Natural killer cell treated with Interleukin-12 subunit alpha and Interleukin-12 subunit beta and Interleukin-15 and Interleukin-18, amount 100 ng/mL, for 72 hours (primary cell): ENCODE measurements around the gene GIMAP4. TPM values are rescaled to one million over a fixed set of nuclear protein-coding genes. Genes with fewer than 3 reads are reported as not detected.
"Not testable (repeated sequence)": the region's sequence is repeated elsewhere in the genome, so short reads cannot be mapped to it uniquely, and the experiment has no call there.

Experiments
- ATAC-seq, 2 donors: fragments of 150-1000 bp; cut with Tn5 transposase in 1 of 2; sonication (Bioruptor Pico), chemical (Tn5 transposase) in 1 of 2; 2 replicates each; pipeline ENCODE4 v1.10.0; 2021
- DNase-seq: peaks from one replicate; pipeline ENCODE4 v3.0.0; 2022; ENCODE audit warnings: low spot score
- H3K27ac Mint-ChIP-seq, 2 donors: 1 replicate in 1 of 2; 2 replicates in 1 of 2; pipeline ENCODE4 v1.8.0; 2022; ENCODE audit warnings: mixed read lengths in 2 of 2, mild to moderate bottlenecking in 1 of 2, moderate library complexity in 1 of 2
- H3K27me3 Mint-ChIP-seq, 2 donors: 1 replicate in 1 of 2; 2 replicates in 1 of 2; pipeline ENCODE4 v1.8.0; 2022; ENCODE audit warnings: mixed read lengths in 2 of 2
- H3K36me3 Mint-ChIP-seq: one replicate; pipeline ENCODE4 v1.8.0; 2022; ENCODE audit warnings: mixed read lengths
- H3K4me1 Mint-ChIP-seq, 2 donors: 1 replicate in 1 of 2; 2 replicates in 1 of 2; pipeline ENCODE4 v1.8.0; 2022; ENCODE audit warnings: low read depth in 2 of 2, mixed read lengths in 2 of 2, mild to moderate bottlenecking in 1 of 2
- H3K4me3 Mint-ChIP-seq: one replicate; pipeline ENCODE4 v1.8.0; 2022; ENCODE audit warnings: mixed read lengths
- H3K9me3 Mint-ChIP-seq: 2 replicates; pipeline ENCODE4 v1.8.0; 2022; ENCODE audit warnings: mixed read lengths
- total RNA-seq, 2 donors: library from RNA; stranded (reverse); gene quantifications; one replicate each; pipeline ENCODE4 v1.2.3, GENCODE V29; 2022

GIMAP4 gene
- 100 to 1,000 TPM in 1 of 2 donors, 10 to 100 TPM in 1; 83.6 to 245 TPM for total RNA-seq

DNA sequence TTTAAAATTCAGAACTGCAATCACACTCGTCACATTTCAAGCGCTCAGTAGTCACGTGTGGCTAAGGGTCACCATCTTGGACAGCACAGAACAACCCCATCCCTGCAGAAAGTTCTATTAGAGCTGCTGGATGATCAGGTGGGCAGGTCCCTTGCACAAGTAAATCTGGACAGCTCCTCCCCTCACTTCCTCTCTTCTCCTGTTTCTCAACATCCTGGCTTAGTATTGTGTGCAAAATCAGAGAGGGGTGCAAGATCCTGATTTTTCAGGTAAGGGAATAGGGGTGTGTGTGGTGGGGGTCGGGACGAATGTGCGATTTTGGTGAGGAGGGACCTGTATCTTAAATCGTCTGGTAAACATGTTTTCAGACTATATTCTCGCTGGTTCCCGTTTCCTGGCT is at the start of gene GIMAP4:
GIMAP4 (plus strand) TSS at position 222 of the 400 bp plus-strand sequence. CDS start 2,512 bp downstream, outside the sequence.
- no peaks in the 10 kb centered on the region for H3K27me3 Mint-ChIP-seq
- peaks cover 65 to 66% of the 10 kb centered on the region in 2 donors for H3K4me1 Mint-ChIP-seq
- ATAC-seq (peak; percentile 68 to 73), DNase-seq (peak; percentile 70)
- H3K4me3 Mint-ChIP-seq, result peak within 1 kb of the TSS; percentile 93
- H3K9me3 Mint-ChIP-seq, result peaks cover 4% of the 10 kb centered on the region
- H3K36me3 Mint-ChIP-seq, result peaks cover 74% of the 10 kb centered on the region
- peak within 1 kb of the TSS; percentile 96 to 99 for H3K27ac Mint-ChIP-seq

DNA sequence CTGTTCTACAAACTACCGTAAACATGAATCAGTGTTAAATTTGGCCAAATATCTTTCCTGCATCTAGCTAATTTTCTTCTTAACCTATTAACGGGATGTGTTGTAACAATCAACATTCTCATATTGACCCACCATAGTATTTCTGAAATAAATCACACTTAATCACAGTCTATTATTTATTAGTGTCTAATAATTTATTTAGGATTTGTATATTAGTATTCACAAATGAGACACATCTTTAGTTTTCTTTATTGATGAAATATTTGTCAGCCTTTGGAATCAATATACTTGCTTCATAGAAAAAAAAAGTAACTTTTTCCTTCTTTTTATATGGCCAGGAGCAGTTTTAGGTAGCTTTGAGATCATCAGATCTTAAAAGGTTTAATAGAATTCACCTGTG is 47.9 kb upstream of the GIMAP4 start:
- Mint-ChIP-seq H3K9me3 (peaks cover 4% of the 10 kb centered on the region), H3K4me3 (peak overlapping the region; percentile 98), H3K4me1 (peaks cover 30 to 43% of the 10 kb centered on the region in 2 donors), H3K27me3 (no peaks in the 10 kb centered on the region), H3K27ac (peak overlapping the region; percentile 91 to 93), H3K36me3 (peaks cover 42% of the 10 kb centered on the region)
- ATAC-seq, result no peak
- no peak for DNase-seq

DNA sequence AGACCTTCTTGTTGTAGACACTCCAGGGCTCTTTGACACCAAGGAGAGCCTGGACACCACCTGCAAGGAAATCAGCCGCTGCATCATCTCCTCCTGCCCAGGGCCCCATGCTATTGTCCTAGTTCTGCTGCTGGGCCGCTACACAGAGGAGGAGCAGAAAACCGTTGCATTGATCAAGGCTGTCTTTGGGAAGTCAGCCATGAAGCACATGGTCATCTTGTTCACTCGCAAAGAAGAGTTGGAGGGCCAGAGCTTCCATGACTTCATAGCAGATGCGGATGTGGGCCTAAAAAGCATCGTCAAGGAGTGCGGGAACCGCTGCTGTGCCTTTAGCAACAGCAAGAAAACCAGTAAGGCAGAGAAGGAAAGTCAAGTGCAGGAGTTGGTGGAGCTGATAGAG is 47.0 kb upstream of the GIMAP4 start:
- Mint-ChIP-seq H3K27me3 (no peaks in the 10 kb centered on the region), H3K4me1 (peaks cover 28 to 39% of the 10 kb centered on the region in 2 donors), H3K4me3 (peak overlapping the region; percentile 98), H3K9me3 (peaks cover 7% of the 10 kb centered on the region), H3K27ac (peak overlapping the region; percentile 91 to 93), H3K36me3 (peaks cover 49% of the 10 kb centered on the region)
- ATAC-seq, result peak in 1 of 2 donors; percentile 45
- DNase-seq, result no peak

DNA sequence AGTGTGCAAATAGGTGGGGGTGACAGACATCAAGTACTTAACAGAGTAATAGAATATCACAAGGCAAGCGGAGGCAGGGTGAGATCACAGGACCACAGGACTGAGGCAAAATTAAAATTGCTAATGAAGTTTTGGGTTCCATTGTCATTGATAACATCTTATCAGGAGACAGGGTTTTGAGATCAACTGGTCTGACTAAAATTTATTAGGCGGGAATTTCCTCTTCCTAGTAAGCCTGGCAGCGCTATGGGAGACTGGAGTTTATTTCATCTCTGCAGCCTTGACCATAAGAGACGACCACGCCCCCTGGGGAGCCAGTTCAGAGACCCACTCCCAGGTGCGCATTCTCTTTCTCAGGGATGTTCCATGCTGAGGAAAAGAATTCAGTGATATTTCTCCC is 44.3 kb upstream of the GIMAP4 start:
- H3K27ac Mint-ChIP-seq, result peak overlapping the region in 1 of 2 donors; percentile 64
- not testable (repeated sequence) for H3K4me3 Mint-ChIP-seq, H3K9me3 Mint-ChIP-seq, DNase-seq, ATAC-seq, H3K27me3 Mint-ChIP-seq
- H3K36me3 Mint-ChIP-seq, result peaks cover 57% of the 10 kb centered on the region
- peaks cover 21 to 33% of the 10 kb centered on the region in 2 donors for H3K4me1 Mint-ChIP-seq

DNA sequence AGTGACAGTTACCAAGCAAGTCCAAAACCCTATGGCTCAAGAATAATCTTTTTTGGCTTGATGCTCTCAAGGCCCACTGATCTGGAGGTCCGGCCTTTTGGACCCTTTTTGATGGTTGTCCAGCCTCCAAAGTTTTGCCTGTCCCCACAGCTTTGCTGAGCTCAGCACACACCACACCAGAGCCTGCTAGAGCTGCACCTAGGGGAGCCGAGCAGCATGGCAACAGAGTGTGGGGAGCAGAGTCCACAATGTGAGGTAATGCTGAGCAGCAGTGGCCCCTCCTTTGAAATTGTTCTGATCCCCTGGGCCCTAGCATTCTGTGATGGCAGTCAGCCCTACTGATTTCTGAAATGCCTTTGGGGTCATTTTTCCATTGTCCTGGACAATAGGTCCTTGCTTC is 43.2 kb upstream of the GIMAP4 start:
- Mint-ChIP-seq H3K4me3 (no peak overlapping the region), H3K9me3 (peaks cover 17% of the 10 kb centered on the region), H3K36me3 (peaks cover 59% of the 10 kb centered on the region), H3K27ac (peak overlapping the region in 1 of 2 donors; percentile 61), H3K4me1 (peaks cover 12 to 25% of the 10 kb centered on the region in 2 donors), H3K27me3 (no peaks in the 10 kb centered on the region)
- ATAC-seq (no peak), DNase-seq (no peak)

DNA sequence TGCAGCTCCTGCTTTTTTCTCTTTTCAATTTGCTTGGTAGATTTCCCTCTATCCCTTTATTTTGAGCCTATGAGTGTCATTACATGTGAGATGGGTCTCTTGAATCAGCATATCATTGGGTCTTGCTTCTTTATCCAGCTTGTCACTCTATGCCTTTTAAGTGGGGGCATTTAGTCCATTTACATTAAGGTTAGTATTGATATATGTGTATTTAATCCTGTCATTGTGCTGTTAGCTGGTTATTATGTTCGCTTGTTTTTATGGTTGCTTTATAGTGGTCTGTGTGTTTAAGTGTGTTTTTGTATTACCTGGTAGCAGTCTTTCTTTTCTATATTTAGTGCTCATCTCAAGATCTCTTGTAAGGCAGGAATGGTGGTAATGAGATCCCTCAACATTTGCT is 35.5 kb upstream of the GIMAP4 start:
- Mint-ChIP-seq H3K4me1 (peaks cover 5 to 14% of the 10 kb centered on the region in 2 donors), H3K4me3 (no peak overlapping the region), H3K27ac (peak overlapping the region in 1 of 2 donors; percentile 43), H3K36me3 (peaks cover 75% of the 10 kb centered on the region), H3K9me3 (peaks cover 39% of the 10 kb centered on the region), H3K27me3 (no peaks in the 10 kb centered on the region)
- DNase-seq (no peak), ATAC-seq (no peak)

DNA sequence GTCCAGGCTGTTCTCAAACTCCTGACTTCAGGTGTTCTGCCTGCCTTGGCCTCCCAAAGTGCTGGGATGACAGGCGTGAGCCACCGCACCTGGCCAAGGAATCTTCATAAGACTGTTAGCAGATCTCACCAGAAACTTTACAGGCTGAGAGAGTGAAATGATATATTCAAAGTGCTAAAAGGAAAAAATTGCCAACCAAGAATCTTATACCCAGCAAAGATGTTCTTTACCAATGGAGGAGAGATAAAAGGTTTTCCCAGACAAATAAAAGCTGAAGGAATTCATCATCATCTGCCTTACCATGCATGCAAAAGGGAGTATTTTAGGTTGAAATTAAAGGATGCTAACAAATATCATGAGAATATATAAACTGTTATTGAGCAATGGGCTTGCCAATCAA is 28.9 kb upstream of the GIMAP4 start:
- Mint-ChIP-seq H3K27ac (no peak overlapping the region), H3K9me3 (peaks cover 11% of the 10 kb centered on the region), H3K27me3 (no peaks in the 10 kb centered on the region), H3K4me1 (peaks cover 2 to 3% of the 10 kb centered on the region in 2 donors), H3K36me3 (peaks cover 62% of the 10 kb centered on the region), H3K4me3 (no peak overlapping the region)
- ATAC-seq (no peak), DNase-seq (no peak)

DNA sequence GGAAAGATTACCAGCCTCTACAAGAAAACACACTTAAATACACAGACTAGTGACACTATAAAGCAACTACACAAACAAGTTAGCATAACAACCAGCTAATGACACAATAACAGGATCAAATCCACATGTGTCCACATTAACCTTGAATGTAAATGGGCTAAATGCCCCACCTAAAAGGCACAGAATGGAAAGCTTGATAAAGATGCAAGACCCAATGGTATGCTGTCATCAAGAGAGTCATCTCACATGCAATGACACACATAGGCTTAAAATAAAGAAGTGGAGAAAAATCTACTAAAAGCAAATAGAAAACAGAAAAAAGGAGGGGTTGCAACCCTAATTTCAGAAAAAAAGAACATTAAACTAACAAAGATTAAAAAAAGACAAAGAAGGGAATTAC is 14.0 kb upstream of the GIMAP4 start:
- H3K27ac Mint-ChIP-seq, result peak overlapping the region; percentile 39 to 94
- peaks cover 21% of the 10 kb centered on the region for H3K9me3 Mint-ChIP-seq
- peak overlapping the region; percentile 5 for H3K4me3 Mint-ChIP-seq
- ATAC-seq (no peak), DNase-seq (no peak)
- peaks cover 63% of the 10 kb centered on the region for H3K36me3 Mint-ChIP-seq
- H3K4me1 Mint-ChIP-seq, result peaks cover 40 to 55% of the 10 kb centered on the region in 2 donors
- H3K27me3 Mint-ChIP-seq, result no peaks in the 10 kb centered on the region

DNA sequence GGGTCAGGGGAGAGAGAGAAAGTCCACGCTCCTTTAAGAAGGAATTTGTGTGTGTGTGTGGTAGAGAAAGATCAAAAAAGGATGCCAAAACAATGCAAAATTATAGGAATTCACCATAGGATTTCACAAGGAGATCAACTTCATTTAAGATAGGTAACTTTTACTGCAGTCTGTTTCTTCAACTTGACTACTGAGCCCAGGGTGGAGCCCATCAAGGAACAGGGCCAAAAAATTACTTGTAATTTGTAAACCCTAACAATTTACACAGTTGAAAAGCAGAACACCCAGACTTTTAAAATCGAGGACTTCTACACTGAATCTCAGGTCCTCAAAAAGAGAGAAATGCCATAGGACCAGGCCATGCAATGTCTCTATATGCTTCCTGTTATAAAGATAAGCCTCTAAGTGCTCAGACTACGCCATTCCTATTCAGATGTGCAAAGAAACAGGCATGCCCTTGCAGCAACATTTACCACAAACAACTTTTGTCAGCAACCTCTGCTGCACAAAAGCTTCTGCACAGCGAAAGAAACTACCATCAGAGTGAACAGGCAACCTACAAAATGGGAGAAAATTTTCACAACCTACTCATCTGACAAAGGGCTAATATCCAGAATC is 10.6 kb upstream of the GIMAP4 start:
- ATAC-seq (peak; percentile 87 to 95), DNase-seq (peak; percentile 62)
- H3K4me3 Mint-ChIP-seq, result peak overlapping the region; percentile 92
- peaks cover 47 to 53% of the 10 kb centered on the region in 2 donors for H3K4me1 Mint-ChIP-seq
- H3K27ac Mint-ChIP-seq, result peak overlapping the region; percentile 93 to 94
- peaks cover 83% of the 10 kb centered on the region for H3K36me3 Mint-ChIP-seq
- no peaks in the 10 kb centered on the region for H3K27me3 Mint-ChIP-seq
- H3K9me3 Mint-ChIP-seq, result peaks cover 23% of the 10 kb centered on the region

DNA sequence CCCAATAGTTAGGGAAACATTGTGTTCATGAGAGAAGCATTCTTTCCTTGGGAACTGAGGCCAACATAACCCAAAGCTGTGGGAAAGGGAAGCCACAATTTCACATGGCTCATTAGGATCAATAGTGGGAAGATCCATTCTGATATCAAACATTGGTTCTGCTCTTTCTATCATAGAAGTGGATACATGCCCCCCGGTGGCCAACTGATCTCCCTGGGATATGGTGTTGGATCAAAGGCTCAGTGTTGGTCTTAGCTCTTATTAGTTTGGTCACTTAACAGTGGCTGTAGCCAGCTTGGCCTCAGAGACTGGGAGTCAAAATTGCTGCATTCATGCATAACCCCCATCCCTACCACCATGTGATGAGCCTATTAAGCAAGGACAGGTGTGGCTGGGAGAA is 6.7 kb upstream of the GIMAP4 start:
- H3K4me1 Mint-ChIP-seq, result peaks cover 45 to 52% of the 10 kb centered on the region in 2 donors
- H3K27me3 Mint-ChIP-seq, result no peaks in the 10 kb centered on the region
- ATAC-seq, result no peak
- no peak overlapping the region for H3K4me3 Mint-ChIP-seq
- H3K9me3 Mint-ChIP-seq, result peaks cover 8% of the 10 kb centered on the region
- peak overlapping the region; percentile 92 to 99 for H3K27ac Mint-ChIP-seq
- no peak for DNase-seq
- peaks cover 73% of the 10 kb centered on the region for H3K36me3 Mint-ChIP-seq

DNA sequence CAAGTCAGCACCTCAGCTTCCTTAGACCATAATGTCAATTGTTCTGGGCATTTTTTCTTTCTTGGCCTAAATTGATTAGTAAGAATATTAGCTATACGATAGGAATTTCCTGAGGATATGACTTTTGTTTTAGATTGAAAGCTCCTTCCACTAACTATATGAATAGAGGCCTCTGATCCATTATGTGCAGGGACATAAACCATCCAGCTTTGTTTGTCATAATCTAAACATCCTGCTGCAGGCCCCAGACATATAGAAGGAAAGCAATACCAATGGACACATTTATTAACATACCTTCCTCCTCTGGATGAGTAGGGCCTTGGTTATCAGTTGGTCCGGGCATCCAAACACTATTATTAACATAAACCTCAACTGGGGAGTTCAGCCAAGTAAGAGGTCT is 4.3 kb upstream of the GIMAP4 start:
- H3K27me3 Mint-ChIP-seq, result no peaks in the 10 kb centered on the region
- peaks cover 50 to 59% of the 10 kb centered on the region in 2 donors for H3K4me1 Mint-ChIP-seq
- peak overlapping the region; percentile 92 to 99 for H3K27ac Mint-ChIP-seq
- peaks cover 9% of the 10 kb centered on the region for H3K9me3 Mint-ChIP-seq
- ATAC-seq (no peak), DNase-seq (no peak)
- peaks cover 73% of the 10 kb centered on the region for H3K36me3 Mint-ChIP-seq
- peak overlapping the region; percentile 76 for H3K4me3 Mint-ChIP-seq

DNA sequence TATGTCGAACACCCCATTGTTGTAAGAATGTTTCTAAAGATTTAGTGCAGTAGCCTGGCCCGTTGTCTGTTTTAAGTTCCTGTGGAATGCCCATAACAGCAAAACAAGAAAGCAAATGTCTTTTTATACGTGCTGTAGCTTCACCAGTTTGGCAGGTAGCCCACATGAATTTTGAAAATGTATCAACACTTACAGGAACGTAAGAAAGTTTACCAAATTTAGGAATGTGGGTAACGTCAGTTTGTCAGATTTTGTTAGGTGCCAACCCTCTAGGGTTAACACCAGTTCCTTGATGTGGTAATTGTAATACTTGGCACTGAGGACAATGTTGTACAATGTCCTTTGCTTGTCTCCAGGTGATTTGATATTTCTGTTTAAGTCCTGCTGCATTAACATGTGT is 3.2 kb upstream of the GIMAP4 start:
- Mint-ChIP-seq H3K36me3 (peaks cover 72% of the 10 kb centered on the region), H3K27ac (peak overlapping the region; percentile 92 to 99), H3K4me3 (peak overlapping the region; percentile 76), H3K4me1 (peaks cover 56 to 63% of the 10 kb centered on the region in 2 donors), H3K27me3 (no peaks in the 10 kb centered on the region), H3K9me3 (peaks cover 9% of the 10 kb centered on the region)
- ATAC-seq, result peak; percentile 81 to 87
- no peak for DNase-seq

DNA sequence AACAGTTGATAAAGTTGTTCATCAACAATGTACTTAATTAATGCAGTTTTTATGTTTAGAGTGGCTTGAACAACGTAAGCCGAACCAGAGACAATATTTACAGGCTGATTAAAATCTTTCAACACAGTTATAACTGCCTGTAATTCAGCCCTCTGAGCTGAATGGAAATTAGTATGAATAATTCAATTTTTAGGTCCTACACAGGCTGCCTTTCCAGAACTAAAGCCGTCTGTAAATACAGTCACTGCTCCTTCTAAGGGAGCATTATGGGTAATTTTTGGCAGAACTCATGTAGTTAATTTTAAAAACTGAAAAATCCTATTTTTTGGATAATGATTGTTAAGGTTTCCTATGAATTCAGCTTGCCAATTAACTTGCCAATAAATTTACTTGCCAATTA is 2.6 kb upstream of the GIMAP4 start:
- no peak for DNase-seq
- no peak for ATAC-seq
- H3K27ac Mint-ChIP-seq, result peak overlapping the region; percentile 92 to 99
- H3K27me3 Mint-ChIP-seq, result no peaks in the 10 kb centered on the region
- peaks cover 9% of the 10 kb centered on the region for H3K9me3 Mint-ChIP-seq
- H3K4me1 Mint-ChIP-seq, result peaks cover 61 to 69% of the 10 kb centered on the region in 2 donors
- peaks cover 73% of the 10 kb centered on the region for H3K36me3 Mint-ChIP-seq
- peak overlapping the region; percentile 76 for H3K4me3 Mint-ChIP-seq

DNA sequence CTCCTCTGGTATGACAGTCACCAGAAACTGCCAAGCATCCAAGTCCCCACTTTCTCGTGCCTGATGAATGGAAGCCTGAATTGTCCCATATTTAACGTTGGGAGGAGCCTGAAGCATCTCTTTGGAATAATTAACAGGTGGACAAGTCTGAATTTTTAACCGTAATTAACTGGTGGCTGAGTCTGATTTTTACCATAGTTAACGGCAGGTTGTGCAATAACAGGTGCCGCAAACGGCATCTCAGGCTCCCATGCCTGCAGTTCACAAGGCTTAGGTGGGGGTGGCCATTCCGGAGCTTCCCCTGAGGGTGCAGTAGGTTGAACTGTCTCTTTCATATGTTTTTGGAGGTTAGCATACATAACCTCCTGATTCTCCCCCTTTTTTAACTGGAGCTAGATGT is 2.0 kb upstream of the GIMAP4 start:
- Mint-ChIP-seq H3K9me3 (peaks cover 5% of the 10 kb centered on the region), H3K4me3 (no peak overlapping the region), H3K27ac (peak overlapping the region; percentile 96 to 99), H3K27me3 (no peaks in the 10 kb centered on the region), H3K36me3 (peaks cover 73% of the 10 kb centered on the region), H3K4me1 (peaks cover 68 to 71% of the 10 kb centered on the region in 2 donors)
- DNase-seq (no peak), ATAC-seq (no peak)
